ENCODE results near the gene PLD6. TPM values are rescaled to one million over a fixed set of nuclear protein-coding genes. Genes with fewer than 3 reads are reported as not detected.
"Not testable (repeated sequence)": the region's sequence is repeated elsewhere in the genome, so short reads cannot be mapped to it uniquely, and the experiment has no call there.

PLD6 gene
- total RNA-seq, 1 donor from 2014 or later = 3.7 TPM

DNA sequence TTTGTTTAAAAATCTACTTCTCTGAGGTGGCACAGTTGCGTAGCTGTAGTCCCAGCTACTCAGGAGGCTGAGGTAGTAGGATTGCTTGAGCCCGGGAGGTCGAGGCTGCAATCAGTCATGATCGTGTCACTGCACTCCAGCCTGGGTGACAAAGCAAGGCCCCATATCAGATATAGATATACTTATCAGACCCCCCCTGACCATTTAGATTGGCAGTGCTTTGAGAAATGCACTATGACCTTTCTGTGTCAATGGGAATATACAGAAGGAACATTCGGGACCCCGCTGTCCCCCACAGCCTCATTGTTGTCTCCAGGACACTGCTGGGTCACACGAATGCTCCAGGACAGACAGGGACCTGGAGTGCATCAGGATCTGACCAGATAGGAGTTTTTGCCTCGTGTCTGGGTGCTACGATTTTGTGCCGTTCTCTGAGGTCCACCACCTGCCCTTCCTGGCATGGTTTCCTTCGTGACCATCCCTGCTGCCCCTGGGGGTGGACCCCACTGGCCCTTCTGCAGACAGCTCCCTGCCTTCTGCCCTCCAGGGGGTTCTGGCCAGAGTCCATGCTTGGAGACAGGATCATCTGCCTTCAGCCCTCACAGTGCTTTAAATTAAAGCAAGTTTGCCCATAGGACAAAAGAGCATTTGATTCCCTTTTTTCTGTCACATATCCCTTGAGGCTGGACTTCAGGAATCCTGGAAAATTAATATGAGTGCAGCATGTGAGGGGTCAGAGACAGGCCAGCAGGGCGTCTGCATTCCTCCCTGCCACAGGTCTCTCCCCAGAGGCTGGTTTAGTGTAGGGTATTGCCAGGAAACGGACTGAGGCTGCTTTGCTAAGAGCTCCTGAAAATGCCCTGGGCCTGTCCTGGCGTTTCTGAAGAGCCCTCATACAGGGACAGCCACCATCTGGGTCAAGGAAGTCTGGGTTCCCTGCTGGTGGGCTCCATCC, 19.3 kb downstream of the PLD6 start:
- Histone ChIP-seq H3K4me3 (ENCODE audit: low read depth, low read length) (no peak overlapping the region), H3K36me3 (ENCODE audit: control insufficient read depth, insufficient read depth, low read length) (peaks cover 4% of the 10 kb centered on the region), H3K27me3 (ENCODE audit: control insufficient read depth, insufficient read depth, low read length) (no peaks in the 10 kb centered on the region)
- FAIRE-seq (no peak), DNase-seq (ENCODE audit: low read depth) (no peak)
- no peak for TF ChIP-seq CTCF (IDR thresholded peaks at IDR 0.05; ENCODE audit: insufficient read depth, low read length, severe bottlenecking)

GRCh38 chr17:17186051-17186450, 20.1 kb downstream of the PLD6 start:
- no peak overlapping the region for H3K4me3 ChIP-seq (ENCODE audit: low read depth, low read length)
- peak; percentile 96 for DNase-seq (ENCODE audit: low read depth)
- FAIRE-seq = no peak
- H3K27me3 ChIP-seq (ENCODE audit: control insufficient read depth, insufficient read depth, low read length) = no peaks in the 10 kb centered on the region
- no peak for TF ChIP-seq CTCF (IDR thresholded peaks at IDR 0.05; ENCODE audit: insufficient read depth, low read length, severe bottlenecking)
- peaks cover 6% of the 10 kb centered on the region for H3K36me3 ChIP-seq (ENCODE audit: control insufficient read depth, insufficient read depth, low read length)

DNA sequence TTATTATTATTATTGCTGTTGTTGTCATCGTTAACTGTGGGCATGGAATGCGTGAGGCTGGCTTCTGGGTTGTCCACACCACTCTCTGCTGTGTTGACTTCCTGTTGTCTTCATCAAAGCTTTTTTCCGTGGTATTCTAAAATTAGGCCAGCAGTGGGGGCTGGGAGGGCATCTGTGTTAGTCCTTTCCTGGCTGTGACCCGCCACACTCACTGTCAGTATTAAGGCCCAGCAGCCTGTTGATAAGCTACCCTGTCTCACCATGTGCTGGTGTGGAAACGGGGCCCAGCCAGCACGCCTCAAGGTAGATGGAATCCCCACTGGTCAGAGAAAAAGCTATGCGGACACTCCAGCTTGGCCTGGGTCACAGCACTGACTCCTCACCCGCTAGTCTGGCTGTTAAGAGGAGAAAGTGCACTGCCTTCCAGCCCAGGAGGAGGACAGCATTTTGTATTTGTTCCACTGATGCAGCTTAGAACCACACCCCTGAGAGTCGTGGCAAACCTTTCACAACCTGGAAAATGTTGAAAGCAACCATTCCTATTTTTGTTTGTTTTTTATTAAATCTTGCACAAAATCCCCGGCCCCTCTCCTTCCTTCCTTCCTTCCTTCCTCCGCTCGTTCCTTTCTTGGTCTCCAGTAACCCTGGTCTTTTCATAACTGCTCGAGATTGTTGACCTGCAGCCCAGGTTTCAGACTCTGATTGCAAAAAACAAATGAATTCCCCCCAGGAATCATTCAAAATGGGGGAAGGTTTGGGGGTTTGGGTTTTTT, 21.0 kb downstream of the PLD6 start:
- H3K27me3 ChIP-seq (ENCODE audit: control insufficient read depth, insufficient read depth, low read length); H3K4me3 ChIP-seq (ENCODE audit: low read depth, low read length); DNase-seq (ENCODE audit: low read depth); FAIRE-seq: not testable (repeated sequence)
- H3K36me3 ChIP-seq (ENCODE audit: control insufficient read depth, insufficient read depth, low read length) = peaks cover 13% of the 10 kb centered on the region

- FAIRE-seq (no peak), DNase-seq (ENCODE audit: low read depth) (no peak)
- no peak for TF ChIP-seq CTCF (IDR thresholded peaks at IDR 0.05; ENCODE audit: insufficient read depth, low read length, severe bottlenecking)
- Histone ChIP-seq H3K27me3 (ENCODE audit: control insufficient read depth, insufficient read depth, low read length) (no peaks in the 10 kb centered on the region), H3K36me3 (ENCODE audit: control insufficient read depth, insufficient read depth, low read length) (peaks cover 20% of the 10 kb centered on the region), H3K4me3 (ENCODE audit: low read depth, low read length) (no peak overlapping the region)
Observed at GRCh38 chr17:17183744-17184143, 22.4 kb downstream of the PLD6 start.

DNA sequence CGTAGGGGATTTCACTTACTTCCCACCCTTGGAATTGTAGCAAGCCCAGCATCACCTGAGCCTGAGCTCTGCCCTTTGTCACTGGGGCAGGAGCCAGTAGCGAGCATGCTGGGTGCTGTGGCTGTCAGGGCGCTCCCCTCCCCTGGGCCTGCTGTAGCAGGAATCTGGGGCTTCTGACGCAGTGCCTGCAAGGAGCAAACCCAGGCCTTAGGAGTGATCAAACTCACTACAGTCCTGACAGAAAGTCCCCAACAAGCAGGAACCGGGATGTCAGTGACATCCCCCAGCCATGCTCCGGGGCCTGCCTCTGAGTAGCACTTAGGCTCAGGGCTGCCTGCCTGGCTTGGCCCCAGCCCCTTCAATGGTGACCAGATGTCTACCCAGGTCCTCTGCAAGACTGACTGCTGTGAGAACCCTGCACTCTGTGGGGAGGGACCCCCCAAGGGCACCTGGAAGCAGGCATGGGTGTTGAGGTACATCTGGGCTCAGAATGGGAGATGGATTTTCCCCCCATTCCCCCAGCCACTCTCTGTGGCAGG, 23.5 kb downstream of the PLD6 start:
- FAIRE-seq = no peak
- peaks cover 25% of the 10 kb centered on the region for H3K36me3 ChIP-seq (ENCODE audit: control insufficient read depth, insufficient read depth, low read length)
- no peak for TF ChIP-seq CTCF (IDR thresholded peaks at IDR 0.05; ENCODE audit: insufficient read depth, low read length, severe bottlenecking)

More for the DNA sequence above, 23.5 kb downstream of the PLD6 start:
- Histone ChIP-seq H3K4me3 (ENCODE audit: low read depth, low read length) (no peak overlapping the region), H3K27me3 (ENCODE audit: control insufficient read depth, insufficient read depth, low read length) (no peaks in the 10 kb centered on the region)
- no peak for DNase-seq (ENCODE audit: low read depth)
